HepG2 (cell line): ENCODE results near the gene CELSR2. TPM values are rescaled to one million over a fixed set of nuclear protein-coding genes. Genes with fewer than 3 reads are reported as not detected.

ENCODE experiments used
- ARNT2 ChIP-seq: sonication (generic); formaldehyde crosslinking; IDR thresholded peaks from 2 replicates; pipeline ENCODE4 v1.8.0; 2022; ENCODE audit warnings: mild to moderate bottlenecking, low read depth, missing genetic modification reagents, moderate library complexity
- FOXA3 ChIP-seq: IDR thresholded peaks from 2 replicates; pipeline ENCODE4 v1.6.1; 2016; ENCODE audit warnings: missing genetic modification reagents, missing compliant biosample characterization
- HNF4A ChIP-seq: sonication (generic); formaldehyde crosslinking; IDR thresholded peaks from 2 replicates; pipeline ENCODE4 v1.4.0; 2020; ENCODE audit warnings: missing genetic modification reagents
- HNRNPLL ChIP-seq: fragments of 200-400 bp; formaldehyde crosslinking; IDR thresholded peaks from 2 replicates; pipeline ENCODE4 v1.6.1; 2017; ENCODE audit warnings: mild to moderate bottlenecking, low read depth, low read length; ENCODE audit not compliant: poor library complexity, severe bottlenecking
- NFIB ChIP-seq: sonication (generic); formaldehyde crosslinking; IDR thresholded peaks from 2 replicates; pipeline ENCODE4 v1.9.0; 2021; ENCODE audit warnings: missing genetic modification reagents, mild to moderate bottlenecking, borderline replicate concordance
- SALL2 ChIP-seq: sonication (generic); formaldehyde crosslinking; IDR thresholded peaks from 2 replicates; pipeline ENCODE4 v1.8.1; 2023; ENCODE audit warnings: mild to moderate bottlenecking, missing genetic modification reagents, inconsistent platforms
- STAG1 ChIP-seq: sonication (generic); formaldehyde crosslinking; IDR thresholded peaks from 2 replicates; pipeline ENCODE4 v1.4.0; 2020; ENCODE audit warnings: missing genetic modification reagents
- TAF1 ChIP-seq: sonication (generic); formaldehyde crosslinking; IDR thresholded peaks from 2 replicates; pipeline ENCODE4 v1.4.0; 2020; ENCODE audit warnings: missing genetic modification reagents
- ZNF44 ChIP-seq: sonication (generic); formaldehyde crosslinking; IDR thresholded peaks from 2 replicates; pipeline ENCODE4 v1.5.1; 2020; ENCODE audit warnings: mild to moderate bottlenecking, missing genetic modification reagents
- ZNF441 ChIP-seq: sonication (generic); formaldehyde crosslinking; IDR thresholded peaks from 2 replicates; pipeline ENCODE4 v1.7.0; 2021; ENCODE audit warnings: missing genetic modification reagents, borderline replicate concordance
- ZNF572 ChIP-seq: sonication (generic); formaldehyde crosslinking; IDR thresholded peaks from 2 replicates; pipeline ENCODE4 v1.5.1; 2020; ENCODE audit warnings: mild to moderate bottlenecking, missing genetic modification reagents
- ZNF629 ChIP-seq: sonication (generic); formaldehyde crosslinking; conservative IDR thresholded peaks from 2 replicates; pipeline ENCODE4 v1.5.0; 2020; ENCODE audit warnings: missing genetic modification reagents
- ZSCAN12 ChIP-seq: sonication (generic); formaldehyde crosslinking; IDR thresholded peaks from 2 replicates; pipeline ENCODE4 v1.9.0; 2021; ENCODE audit warnings: mild to moderate bottlenecking, missing genetic modification reagents
- ZSCAN30 ChIP-seq: sonication (generic); formaldehyde crosslinking; IDR thresholded peaks from 2 replicates; pipeline ENCODE4 v1.5.0; 2020; ENCODE audit warnings: mild to moderate bottlenecking, missing genetic modification reagents
- polyA plus RNA-seq, 8 experiments: library from polyadenylated mRNA; depleted of rRNA in 3 of 8; stranded (reverse) in 7 of 8; unstranded in 1 of 8; fragments of >200 nt; fragmentation: Illumina TruSeq in 4 of 8; extraction: Trizol in 4 of 8; gene quantifications; 2 replicates each; pipeline versions ENCODE4 v1.2.1 to v1.2.3, GENCODE V29; 2011 to 2016; ENCODE audit warnings: low read depth in 4 of 8, missing spikeins in 1 of 8, mixed read lengths in 1 of 8; ENCODE audit not compliant: insufficient read depth in 1 of 8
- total RNA-seq, 5 experiments: library from RNA; depleted of rRNA; stranded (reverse); fragments of >200 nt; fragmentation: Illumina TruSeq; extraction: Trizol; gene quantifications; 2 replicates each; pipeline ENCODE4 v1.2.3, GENCODE V29; 2016; ENCODE audit warnings: low read depth in 1 of 5
- TF ChIP-seq, protein P1 (sequence below): sonication (generic); formaldehyde crosslinking; IDR thresholded peaks from 2 replicates; pipeline ENCODE4 v1.8.1; 2023; ENCODE audit warnings: mild to moderate bottlenecking, missing genetic modification reagents, borderline replicate concordance
- TF ChIP-seq, protein P2 (sequence below): IDR thresholded peaks from 2 replicates; pipeline ENCODE4 v1.6.1; 2016; ENCODE audit warnings: mild to moderate bottlenecking, missing biosample characterization, missing genetic modification reagents
- TF ChIP-seq, protein P3 (sequence below), 2 experiments: IDR thresholded peaks; 2 replicates each; pipeline ENCODE4 v1.6.1; 2011 to 2012; ENCODE audit warnings: low read length in 2 of 2, borderline replicate concordance in 1 of 2, low read depth in 1 of 2, mild to moderate bottlenecking in 1 of 2, moderate library complexity in 1 of 2
- TF ChIP-seq, protein P4 (sequence below): IDR thresholded peaks from 2 replicates; pipeline ENCODE4 v1.6.1; 2012; ENCODE audit warnings: low read length, improper control_type of control experiment
- TF ChIP-seq, protein P5 (sequence below): sonication (generic); formaldehyde crosslinking; IDR thresholded peaks from 2 replicates; pipeline ENCODE4 v1.5.0; 2020; ENCODE audit warnings: mild to moderate bottlenecking, missing genetic modification reagents, moderate library complexity

CELSR2 gene
- total and polyA plus RNA-seq, 2 of the 13 experiments (the other 11 are each of a cell fraction or from before 2014, with no cell fraction given): 4.0 to 6.6 TPM

DNA sequence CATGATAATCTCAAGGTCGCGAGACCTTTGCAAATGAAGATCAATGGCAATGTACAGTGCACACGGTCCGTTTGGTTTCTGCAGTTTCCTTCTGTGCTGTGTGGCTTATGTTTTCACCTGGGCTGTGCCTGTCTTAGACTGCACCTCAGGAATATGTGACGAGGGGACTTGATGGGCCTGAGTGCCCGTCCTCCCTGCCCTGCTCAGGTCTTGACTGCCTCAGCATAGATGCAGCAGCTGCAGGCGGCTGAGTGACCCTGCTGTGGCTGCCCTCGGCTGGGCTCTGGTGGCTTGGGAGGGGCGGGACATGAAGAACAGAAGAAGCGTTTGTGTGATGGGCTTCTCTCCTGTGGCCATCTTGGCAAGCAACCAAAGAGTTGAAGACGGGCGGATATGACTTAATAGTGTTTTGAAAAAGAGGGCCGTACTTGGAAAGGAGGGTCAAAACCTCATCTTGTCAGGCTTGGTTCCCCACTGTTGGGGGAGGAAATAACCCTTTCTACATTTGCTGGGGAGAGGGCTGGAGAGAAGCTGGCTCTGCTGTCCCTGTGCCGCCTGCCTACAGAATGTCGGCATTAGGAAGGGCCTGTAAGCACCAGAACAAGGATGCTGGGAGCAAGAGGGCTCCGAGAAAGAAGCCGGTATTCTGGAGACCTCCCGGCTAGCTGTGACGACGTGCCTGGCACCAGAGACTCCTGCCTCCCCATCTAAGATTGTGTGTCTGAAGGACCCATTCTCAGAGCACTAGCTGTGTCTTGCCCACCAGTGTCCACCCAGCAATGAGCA lies 50.4 kb downstream of the CELSR2 start (continued):
- no peak for TF ChIP-seq SALL2 (CRISPR knock-in tag)
- TF ChIP-seq, protein P1, sequence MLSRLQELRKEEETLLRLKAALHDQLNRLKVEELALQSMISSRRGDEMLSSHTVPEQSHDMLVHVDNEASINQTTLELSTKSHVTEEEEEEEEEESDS (CRISPR knock-in tag): no peak
- TF ChIP-seq NFIB (CRISPR knock-in tag): no peak
- no peak for TF ChIP-seq ZNF441 (CRISPR knock-in tag)
- peak; percentile 60; the same call in 1 of the 2 replicates for TF ChIP-seq ZNF44
- TF ChIP-seq FOXA3: peak; percentile 1; the same call in 1 of the 2 replicates
- no peak for TF ChIP-seq ZNF629 (CRISPR knock-in tag)
- TF ChIP-seq ZSCAN30: no peak
- TF ChIP-seq TAF1 (CRISPR knock-in tag): peak; percentile 65
- 0 out of 2 replicates have a peak, but pooled peaks have one; percentile 19 for TF ChIP-seq ARNT2
- no peak for TF ChIP-seq ZSCAN12 (CRISPR knock-in tag)
- TF ChIP-seq, protein P2, sequence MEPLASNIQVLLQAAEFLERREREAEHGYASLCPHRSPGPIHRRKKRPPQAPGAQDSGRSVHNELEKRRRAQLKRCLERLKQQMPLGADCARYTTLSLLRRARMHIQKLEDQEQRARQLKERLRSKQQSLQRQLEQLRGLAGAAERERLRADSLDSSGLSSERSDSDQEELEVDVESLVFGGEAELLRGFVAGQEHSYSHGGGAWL: no peak
- TF ChIP-seq, protein P3, sequence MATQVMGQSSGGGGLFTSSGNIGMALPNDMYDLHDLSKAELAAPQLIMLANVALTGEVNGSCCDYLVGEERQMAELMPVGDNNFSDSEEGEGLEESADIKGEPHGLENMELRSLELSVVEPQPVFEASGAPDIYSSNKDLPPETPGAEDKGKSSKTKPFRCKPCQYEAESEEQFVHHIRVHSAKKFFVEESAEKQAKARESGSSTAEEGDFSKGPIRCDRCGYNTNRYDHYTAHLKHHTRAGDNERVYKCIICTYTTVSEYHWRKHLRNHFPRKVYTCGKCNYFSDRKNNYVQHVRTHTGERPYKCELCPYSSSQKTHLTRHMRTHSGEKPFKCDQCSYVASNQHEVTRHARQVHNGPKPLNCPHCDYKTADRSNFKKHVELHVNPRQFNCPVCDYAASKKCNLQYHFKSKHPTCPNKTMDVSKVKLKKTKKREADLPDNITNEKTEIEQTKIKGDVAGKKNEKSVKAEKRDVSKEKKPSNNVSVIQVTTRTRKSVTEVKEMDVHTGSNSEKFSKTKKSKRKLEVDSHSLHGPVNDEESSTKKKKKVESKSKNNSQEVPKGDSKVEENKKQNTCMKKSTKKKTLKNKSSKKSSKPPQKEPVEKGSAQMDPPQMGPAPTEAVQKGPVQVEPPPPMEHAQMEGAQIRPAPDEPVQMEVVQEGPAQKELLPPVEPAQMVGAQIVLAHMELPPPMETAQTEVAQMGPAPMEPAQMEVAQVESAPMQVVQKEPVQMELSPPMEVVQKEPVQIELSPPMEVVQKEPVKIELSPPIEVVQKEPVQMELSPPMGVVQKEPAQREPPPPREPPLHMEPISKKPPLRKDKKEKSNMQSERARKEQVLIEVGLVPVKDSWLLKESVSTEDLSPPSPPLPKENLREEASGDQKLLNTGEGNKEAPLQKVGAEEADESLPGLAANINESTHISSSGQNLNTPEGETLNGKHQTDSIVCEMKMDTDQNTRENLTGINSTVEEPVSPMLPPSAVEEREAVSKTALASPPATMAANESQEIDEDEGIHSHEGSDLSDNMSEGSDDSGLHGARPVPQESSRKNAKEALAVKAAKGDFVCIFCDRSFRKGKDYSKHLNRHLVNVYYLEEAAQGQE (IDR thresholded peaks at IDR 0.05; ENCODE audit: borderline replicate concordance in 1 of 2, low read depth in 1 of 2, low read length in 2 of 2): 0 out of 4 replicates have a peak, but pooled peaks of 1 of the 2 experiments have one; percentile 51
- TF ChIP-seq ZNF572 (CRISPR knock-in tag): 0 out of 2 replicates have a peak, but pooled peaks have one; percentile 59
- TF ChIP-seq, protein P4, sequence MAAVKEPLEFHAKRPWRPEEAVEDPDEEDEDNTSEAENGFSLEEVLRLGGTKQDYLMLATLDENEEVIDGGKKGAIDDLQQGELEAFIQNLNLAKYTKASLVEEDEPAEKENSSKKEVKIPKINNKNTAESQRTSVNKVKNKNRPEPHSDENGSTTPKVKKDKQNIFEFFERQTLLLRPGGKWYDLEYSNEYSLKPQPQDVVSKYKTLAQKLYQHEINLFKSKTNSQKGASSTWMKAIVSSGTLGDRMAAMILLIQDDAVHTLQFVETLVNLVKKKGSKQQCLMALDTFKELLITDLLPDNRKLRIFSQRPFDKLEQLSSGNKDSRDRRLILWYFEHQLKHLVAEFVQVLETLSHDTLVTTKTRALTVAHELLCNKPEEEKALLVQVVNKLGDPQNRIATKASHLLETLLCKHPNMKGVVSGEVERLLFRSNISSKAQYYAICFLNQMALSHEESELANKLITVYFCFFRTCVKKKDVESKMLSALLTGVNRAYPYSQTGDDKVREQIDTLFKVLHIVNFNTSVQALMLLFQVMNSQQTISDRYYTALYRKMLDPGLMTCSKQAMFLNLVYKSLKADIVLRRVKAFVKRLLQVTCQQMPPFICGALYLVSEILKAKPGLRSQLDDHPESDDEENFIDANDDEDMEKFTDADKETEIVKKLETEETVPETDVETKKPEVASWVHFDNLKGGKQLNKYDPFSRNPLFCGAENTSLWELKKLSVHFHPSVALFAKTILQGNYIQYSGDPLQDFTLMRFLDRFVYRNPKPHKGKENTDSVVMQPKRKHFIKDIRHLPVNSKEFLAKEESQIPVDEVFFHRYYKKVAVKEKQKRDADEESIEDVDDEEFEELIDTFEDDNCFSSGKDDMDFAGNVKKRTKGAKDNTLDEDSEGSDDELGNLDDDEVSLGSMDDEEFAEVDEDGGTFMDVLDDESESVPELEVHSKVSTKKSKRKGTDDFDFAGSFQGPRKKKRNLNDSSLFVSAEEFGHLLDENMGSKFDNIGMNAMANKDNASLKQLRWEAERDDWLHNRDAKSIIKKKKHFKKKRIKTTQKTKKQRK: no peak
- TF ChIP-seq, protein P5, sequence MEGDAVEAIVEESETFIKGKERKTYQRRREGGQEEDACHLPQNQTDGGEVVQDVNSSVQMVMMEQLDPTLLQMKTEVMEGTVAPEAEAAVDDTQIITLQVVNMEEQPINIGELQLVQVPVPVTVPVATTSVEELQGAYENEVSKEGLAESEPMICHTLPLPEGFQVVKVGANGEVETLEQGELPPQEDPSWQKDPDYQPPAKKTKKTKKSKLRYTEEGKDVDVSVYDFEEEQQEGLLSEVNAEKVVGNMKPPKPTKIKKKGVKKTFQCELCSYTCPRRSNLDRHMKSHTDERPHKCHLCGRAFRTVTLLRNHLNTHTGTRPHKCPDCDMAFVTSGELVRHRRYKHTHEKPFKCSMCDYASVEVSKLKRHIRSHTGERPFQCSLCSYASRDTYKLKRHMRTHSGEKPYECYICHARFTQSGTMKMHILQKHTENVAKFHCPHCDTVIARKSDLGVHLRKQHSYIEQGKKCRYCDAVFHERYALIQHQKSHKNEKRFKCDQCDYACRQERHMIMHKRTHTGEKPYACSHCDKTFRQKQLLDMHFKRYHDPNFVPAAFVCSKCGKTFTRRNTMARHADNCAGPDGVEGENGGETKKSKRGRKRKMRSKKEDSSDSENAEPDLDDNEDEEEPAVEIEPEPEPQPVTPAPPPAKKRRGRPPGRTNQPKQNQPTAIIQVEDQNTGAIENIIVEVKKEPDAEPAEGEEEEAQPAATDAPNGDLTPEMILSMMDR (CRISPR knock-in tag): 0 out of 2 replicates have a peak, but pooled peaks have one; percentile 2
- TF ChIP-seq HNRNPLL: no peak
- TF ChIP-seq STAG1: no peak
- TF ChIP-seq HNF4A (CRISPR knock-in tag): peak; percentile 71
